GM19467 (cell line): ENCODE data around the gene PRKCA.

Experiments used
- ATAC-seq: cut with Tn5 transposase; IDR thresholded peaks from one replicate; pipeline ENCODE4 v1.9.1; 2021; ENCODE audit warnings: mild to moderate bottlenecking, moderate library complexity; ENCODE audit not compliant: unreplicated experiment

PRKCA gene

GRCh38 chr17:66670206-66670605 is 367.8 kb downstream of the PRKCA start:
- no peak for ATAC-seq

GRCh38 chr17:66671156-66671555 is 368.7 kb downstream of the PRKCA start:
- no peak for ATAC-seq

GRCh38 chr17:66673668-66674276 is 371.4 kb downstream of the PRKCA start:
- ATAC-seq = no peak

DNA sequence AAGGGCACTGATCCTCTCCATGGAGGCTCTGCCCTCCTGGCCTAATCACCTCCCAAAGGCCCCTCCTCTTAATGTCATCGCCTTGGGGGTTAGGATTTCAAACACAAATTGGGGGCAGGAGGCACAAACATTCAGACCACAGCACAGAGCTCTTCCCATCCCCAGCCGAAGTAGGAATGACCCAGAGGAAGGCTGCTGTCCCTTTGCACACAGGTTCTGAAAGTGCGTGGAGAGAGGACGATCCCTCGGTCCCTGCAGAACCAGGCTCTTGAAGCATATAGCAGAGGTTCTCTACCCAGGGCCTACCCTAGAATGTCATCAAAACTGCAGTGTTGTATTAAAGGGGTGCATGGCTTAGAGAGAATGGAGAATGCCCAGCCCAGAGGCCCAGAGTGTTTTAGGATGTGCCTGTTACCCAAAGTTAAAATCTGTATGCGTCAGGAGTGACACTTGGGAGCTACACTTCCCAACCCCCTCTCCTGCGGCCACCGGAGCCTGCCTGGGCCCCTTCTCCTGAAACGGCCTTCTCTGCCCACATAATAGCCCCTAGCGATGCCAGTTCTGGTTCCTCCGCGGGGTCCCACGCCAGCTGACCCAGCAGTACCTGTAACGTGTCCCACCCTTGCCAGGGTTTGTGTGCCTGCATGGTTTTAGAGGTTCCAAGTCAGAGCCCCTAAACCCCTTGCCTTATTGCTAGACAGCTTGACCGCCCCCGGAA is 373.0 kb downstream of the PRKCA start:
- ATAC-seq = no peak

GRCh38 chr17:66675991-66676371 is 373.6 kb downstream of the PRKCA start:
- no peak for ATAC-seq

GRCh38 chr17:66676421-66676820 is 374.0 kb downstream of the PRKCA start:
- ATAC-seq = no peak

DNA sequence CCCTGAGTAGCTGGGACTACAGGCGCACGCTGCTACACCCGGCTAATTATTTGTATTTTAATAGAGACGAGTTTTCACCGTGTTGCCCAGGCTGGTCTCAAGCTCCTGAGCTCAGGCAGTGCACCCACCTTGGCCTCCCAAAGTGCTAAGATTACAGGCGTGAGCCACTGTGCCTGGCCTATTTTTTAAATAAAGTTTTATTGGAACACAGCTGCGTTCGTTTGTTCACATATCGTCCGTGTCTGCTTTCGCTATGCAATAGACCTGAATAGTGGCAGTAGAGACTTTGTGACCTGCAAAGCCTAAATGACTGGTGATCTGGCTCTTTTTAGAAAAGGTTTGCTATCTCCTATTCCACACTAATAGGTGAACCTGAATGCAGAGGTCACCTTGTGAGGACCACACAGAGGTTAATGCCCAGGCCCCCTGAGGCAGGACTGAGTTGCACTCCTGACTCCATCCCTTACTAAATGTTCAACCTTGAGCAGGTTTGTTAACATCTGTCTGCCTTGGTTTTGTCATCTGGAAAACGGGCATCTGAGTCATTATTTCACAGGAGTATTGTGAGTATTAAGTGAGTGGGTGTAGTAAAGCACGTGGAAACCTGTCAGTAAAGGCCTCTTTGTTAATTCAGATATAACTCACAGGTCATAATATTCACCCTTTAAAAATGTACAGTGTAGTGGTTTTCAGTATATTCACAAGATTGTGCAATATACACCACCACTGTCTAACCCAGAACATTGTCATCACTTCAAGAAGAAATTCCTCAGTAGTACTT is 375.0 kb downstream of the PRKCA start:
- ATAC-seq = no peak

DNA sequence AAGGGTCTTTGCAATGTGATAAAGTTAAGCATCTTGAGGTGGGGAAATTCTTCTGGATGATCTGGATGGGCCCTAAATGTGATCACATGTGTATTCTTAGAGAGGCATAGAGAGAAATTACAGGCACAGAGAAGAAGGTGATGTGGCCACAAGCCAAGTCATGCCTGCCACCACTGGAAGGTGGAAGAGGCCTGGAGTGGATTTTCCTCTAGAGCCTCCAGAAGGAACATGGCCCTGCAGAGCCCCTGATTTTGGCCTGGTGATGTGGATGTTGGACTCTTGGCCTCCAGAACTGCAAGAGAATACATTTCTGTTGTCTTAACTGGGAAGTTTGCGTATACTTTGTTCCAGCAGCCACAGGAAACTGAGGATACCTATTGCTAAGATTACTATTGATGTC is 375.6 kb downstream of the PRKCA start:
- ATAC-seq = no peak

DNA sequence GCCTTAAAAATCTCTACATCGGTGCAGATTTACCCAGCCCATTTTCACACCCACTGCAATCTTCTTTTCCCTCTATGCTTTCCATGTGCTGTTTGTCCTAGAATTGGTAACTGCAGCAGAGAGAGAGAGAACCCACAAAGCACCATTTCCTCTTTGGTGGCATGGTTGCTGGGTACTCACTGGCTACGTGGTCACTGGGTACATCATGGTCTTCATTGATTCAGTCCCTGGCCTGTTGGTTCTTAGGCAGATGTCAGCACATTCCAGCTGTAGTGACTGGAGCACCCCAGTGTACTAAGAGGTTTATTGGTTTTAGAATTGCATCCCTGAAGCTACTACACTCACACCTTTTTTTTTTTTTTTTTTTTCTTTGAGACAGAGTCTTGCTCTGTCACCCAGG is 376.4 kb downstream of the PRKCA start:
- no peak for ATAC-seq

- ATAC-seq = no peak
Measured at GRCh38 chr17:66679631-66680517, 377.5 kb downstream of the PRKCA start.

DNA sequence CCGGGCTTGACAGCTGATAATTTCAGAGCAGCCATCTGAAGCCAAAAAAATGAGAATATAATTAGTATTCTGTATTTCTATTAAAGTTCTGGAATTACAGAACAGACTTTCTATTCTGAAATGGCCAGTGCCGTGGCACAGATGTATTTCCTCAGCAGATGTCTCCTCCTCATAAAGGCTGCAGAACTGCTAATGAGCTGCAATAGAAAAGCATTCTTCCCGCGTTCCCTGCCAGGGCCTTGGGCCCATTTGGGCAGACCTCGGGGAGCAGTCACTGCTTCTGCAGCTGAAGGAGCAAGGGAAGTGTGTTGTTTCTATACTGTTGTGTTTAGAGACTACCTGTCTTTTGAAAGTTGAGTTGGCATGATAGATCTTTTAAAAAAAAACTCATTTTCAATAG is 379.9 kb downstream of the PRKCA start:
- ATAC-seq = no peak

DNA sequence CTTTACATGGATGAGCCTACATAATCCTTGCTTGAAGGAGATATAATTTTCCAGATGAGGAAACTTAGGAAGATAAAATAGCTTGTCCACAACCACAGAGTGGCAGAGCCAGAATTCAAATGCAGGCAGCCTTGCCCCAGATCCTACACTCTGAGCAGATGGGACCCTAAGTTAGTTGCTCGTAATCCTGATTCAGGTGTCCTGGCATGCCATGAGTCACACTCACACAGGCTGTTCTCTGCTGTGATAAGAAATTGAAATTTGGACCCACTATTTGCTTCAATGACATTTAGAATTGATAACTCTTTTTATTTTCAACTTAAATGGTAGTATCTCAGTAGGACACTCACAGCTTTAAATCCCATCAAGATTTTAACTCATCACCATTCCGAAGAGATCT is 381.8 kb downstream of the PRKCA start:
- ATAC-seq = no peak

GRCh38 chr17:66684731-66685130 is 382.3 kb downstream of the PRKCA start:
- no peak for ATAC-seq

GRCh38 chr17:66686601-66687000 is 384.2 kb downstream of the PRKCA start:
- ATAC-seq = no peak

GRCh38 chr17:66687570-66688284 is 385.3 kb downstream of the PRKCA start:
- ATAC-seq = no peak

GRCh38 chr17:66689221-66689620 is 386.8 kb downstream of the PRKCA start:
- no peak for ATAC-seq

DNA sequence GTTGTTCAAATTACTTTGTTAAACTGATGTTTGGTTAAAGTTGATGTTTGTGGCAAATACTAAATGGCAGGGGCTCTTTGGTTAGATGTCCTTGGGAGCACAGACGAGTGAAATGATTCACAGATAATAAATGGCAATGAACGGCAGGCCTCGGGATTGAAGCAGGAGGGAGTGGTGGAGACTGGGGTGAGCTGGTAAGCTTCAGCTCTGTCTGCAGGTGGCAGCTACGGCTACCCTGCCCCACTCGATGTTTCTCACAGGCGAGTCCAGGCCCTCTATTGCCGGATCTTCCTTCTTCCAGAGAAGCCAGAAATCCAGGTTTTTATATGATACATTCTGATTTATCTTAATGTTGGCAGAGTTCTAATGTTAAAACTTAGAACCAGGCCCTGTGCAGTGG is 387.8 kb downstream of the PRKCA start:
- ATAC-seq = no peak

- ATAC-seq = no peak
Measured at GRCh38 chr17:66691644-66692420, 389.4 kb downstream of the PRKCA start.

- no peak for ATAC-seq
Measured at GRCh38 chr17:66692421-66692690, 389.9 kb downstream of the PRKCA start.

- ATAC-seq = no peak
Measured at GRCh38 chr17:66695098-66695497, 392.7 kb downstream of the PRKCA start.
